GM12872 (cell line): Measurements from ENCODE around the gene A4GALT.

Experiments
- TF ChIP-seq, protein P1 (sequence below): IDR thresholded peaks from 3 replicates; pipeline ENCODE4 v1.5.1; 2011; ENCODE audit warnings: low read depth, mild to moderate bottlenecking, low read length, moderate library complexity; ENCODE audit not compliant: insufficient read depth

Gene A4GALT

DNA sequence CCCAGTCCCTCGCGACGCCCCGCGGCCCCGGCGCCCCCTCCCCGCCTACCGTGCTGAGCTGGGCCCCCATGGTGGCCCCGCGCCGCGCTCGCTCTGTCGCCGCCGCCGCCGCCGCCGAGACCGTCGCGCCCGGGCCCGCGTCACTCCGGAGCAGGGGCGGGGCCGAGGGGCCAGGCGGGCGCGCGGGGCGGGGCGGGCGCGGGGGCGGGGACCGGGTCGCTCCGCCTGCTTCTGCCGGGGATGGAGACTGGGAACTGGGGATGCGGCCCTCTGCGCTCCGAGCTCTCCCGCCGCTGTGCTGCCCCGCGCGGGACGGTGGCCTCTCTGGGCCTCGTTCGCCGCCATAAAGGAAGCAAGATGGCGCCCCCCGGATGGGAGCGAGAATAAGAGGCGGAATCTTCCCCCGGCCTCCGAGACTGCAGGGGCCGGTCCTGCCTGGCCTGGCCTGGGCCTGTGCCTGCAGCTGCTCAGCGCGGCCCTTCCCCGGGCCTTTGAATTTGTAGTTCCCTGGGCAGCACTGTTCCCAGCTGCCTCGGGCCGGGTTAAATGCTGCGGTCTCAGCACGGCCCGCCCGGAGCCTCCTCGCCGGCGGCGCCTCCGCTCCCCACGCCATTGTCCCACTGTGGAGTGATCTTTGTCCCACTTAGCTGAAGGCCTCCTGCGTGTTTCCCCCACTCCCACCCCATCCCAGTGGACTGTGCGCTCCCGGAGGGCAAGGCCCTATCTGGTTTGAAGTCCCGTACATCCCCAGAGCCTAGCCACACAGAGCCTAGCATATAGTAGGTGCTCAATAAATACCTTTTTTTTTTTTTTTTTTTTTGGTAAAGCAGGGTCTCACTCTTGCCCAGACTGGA is 71.2 kb downstream of the A4GALT start, which contains the start of gene CYB5R3:
CYB5R3 (minus strand) TSS at position 147 of the 854 bp plus-strand sequence; CDS start at position 70, 77 bp downstream.
- TF ChIP-seq, protein P1, sequence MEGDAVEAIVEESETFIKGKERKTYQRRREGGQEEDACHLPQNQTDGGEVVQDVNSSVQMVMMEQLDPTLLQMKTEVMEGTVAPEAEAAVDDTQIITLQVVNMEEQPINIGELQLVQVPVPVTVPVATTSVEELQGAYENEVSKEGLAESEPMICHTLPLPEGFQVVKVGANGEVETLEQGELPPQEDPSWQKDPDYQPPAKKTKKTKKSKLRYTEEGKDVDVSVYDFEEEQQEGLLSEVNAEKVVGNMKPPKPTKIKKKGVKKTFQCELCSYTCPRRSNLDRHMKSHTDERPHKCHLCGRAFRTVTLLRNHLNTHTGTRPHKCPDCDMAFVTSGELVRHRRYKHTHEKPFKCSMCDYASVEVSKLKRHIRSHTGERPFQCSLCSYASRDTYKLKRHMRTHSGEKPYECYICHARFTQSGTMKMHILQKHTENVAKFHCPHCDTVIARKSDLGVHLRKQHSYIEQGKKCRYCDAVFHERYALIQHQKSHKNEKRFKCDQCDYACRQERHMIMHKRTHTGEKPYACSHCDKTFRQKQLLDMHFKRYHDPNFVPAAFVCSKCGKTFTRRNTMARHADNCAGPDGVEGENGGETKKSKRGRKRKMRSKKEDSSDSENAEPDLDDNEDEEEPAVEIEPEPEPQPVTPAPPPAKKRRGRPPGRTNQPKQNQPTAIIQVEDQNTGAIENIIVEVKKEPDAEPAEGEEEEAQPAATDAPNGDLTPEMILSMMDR, result no peak

DNA sequence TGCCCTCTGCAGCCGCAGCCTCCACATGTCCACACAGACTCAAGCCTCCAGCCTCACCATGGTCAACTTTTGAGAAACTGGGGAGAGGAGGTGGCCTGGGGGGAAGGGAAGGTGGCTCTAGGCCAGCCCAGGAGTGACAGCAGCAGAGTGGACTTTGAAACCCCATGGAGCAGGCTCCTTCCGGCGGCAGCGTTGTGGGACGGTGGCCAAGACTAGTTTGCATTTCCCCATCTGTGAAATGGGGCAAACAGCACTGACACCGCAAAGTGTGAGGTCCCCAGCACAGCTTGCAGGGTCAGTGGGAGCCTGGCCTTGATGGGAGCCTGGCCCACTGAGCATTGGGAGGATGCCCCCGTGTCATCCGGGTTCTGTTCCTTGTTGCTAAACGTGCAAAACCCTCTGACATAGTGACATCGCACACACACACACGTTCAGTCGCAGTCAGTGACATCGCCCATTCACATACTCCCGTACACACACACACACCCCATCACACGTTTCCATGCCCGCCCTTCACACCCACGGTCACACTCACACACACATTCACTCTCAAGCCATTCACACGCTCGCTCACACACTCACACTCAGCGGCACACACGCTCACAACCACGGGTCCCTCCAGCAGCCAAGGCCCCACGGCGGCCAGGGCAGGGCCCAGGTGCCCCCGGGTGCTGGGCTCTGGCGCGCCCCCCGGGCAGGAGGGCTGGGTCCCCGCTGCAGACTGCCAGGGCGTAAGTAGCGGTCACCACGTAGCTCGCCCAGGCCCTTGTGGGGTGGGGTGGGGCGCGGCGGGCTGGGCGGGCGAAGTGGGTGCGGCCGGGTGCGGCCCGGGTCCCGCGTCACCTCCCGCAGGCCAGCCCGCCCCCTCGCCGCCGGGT is 72.1 kb downstream of the A4GALT start:
- TF ChIP-seq, protein P1, result no peak

DNA sequence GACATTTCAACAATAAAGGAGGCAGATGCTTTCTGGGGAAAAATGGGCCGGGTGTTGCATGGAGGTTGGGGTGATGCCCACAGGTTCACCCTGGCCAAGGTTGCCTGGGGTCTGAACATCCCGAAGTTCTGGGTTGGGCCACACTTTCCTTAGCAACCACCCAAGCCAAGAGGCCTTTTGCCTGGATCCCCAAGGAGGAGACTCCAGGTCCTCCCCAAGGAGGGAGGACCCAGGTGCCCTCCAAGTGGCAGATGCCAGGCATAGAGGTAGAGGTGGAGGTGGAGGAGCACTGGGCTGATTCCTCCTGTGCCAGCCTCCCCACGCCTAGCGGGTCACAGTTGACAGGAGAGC is 72.7 kb downstream of the A4GALT start:
- TF ChIP-seq, protein P1, result no peak

DNA sequence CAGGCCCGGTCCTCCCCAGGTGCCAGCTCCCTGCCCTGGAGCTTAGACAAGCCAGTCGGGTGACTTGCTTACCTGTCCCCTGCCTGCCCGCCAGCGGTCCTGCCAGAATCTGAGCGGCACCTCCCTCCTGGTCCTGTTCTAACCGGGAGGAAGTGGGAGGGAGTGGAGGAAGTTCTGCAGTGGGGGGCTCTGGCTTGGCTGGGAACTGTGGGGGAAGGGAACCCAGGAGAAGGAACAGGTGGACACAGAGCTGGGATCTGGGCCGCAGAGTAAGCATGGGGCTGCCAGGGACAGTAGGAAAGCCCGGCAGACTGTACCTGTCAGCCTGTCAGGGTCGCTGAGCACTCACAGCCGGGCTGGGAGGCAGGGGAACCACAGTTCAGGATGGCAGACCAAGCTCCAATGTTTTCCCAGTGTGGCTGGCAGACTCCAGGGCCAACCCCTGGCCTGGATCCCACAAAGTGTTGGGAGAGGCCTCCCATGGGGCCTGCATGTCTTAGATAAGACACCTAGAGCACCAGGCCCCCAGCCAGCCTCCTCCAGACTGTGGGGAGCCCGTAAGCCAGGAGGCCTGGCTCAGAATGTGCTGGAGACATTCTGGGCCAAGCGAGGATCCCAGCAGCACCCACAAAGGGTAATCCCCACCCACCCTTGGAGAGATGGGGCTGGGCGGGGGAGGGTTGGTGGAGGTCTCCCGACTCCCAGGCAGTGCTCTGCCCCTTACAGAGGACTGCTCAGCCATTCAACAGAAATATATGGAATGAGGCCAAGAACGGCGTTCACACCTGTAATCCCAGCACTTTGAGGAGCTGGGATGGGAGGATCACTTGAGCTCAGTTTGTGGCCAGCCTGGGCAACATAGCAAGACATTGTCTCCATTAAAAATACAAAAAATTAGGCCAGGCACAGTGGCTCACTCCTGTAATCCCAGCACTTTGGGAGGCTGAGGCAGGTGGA is 73.8 kb downstream of the A4GALT start:
- TF ChIP-seq, protein P1, result no peak

DNA sequence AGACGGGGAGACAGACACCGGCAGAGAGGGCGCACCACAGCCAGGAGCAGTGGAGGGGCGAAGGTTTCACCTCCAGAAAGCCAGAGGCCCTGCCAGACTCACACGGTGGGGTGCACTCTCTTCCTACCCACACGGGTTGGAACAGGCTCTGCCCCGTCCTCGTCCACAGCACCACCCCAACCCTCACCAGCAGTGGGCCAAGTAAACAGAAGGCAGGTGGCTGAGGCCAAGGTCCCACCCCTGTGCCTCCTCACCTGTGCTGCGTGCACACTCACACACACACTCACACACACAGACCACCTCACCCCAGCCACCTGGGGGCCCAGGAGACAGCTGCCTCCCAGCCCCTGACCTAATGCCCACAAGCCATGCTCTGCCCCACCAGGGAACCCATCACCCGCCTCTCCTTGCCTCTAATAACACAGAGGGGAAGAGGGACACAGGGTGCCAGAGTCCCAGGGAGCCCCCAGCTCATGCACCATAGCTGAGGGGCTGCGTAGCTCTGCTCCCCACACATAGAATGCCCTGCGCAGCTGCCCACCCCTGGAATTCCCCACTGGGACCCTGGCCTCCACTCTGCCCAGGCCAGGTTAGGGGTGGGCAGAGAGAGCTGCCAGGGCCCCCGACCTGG is 74.6 kb downstream of the A4GALT start:
- TF ChIP-seq, protein P1, result no peak

DNA sequence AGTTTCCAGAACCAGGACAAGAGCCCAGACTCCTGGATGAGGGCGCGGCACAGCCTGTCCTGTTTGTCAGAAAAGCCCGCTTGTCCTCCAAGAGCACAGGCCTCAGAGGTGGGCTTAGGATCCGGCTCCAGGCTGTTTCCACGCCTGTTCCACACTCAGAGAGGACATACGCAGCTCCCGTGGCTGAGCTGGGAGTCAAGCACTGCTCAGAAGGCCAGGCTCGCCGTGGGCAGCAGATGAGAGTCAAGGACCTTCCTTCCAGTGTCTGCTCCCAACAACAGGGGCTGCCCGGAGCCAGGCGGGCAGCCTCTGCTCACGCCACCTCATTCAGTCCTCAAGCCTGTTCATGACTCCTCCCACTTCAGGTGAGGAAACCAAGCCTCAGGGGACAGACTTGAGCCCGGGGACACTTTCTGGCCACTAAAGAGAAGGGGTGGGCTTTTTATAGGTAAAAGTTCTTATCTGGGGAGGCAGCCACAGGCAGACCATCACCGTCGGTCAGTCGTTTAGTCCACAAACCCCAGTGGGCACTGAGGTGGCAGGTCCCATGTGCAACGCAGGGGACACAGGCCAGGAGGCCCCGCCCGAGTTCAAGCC is 75.2 kb downstream of the A4GALT start:
- TF ChIP-seq, protein P1, result no peak
